A673 (cell line): ENCODE data around the gene ZBTB16.

ENCODE experiments used
- CTCF ChIP-seq: fragments of 300-800, 200-600 bp; sonication (generic); conservative IDR thresholded peaks from 2 replicates; pipeline ENCODE4 v1.5.1; 2017; ENCODE audit warnings: low read depth, mild to moderate bottlenecking, antibody characterized with exemption, low read length, moderate library complexity, mixed read lengths
- EZH2 ChIP-seq: fragments of 200-600 bp; sonication (generic); IDR thresholded peaks from 2 replicates; pipeline ENCODE4 v1.6.1; 2017; ENCODE audit warnings: borderline replicate concordance, low read depth, mild to moderate bottlenecking, mixed read lengths, antibody characterized with exemption, low read length; ENCODE audit not compliant: poor library complexity, severe bottlenecking

GRCh38 chr11:114057605-114058004 lies 1.9 kb upstream of the ZBTB16 start:
- TF ChIP-seq CTCF (no peak), EZH2 (no peak)
